GM21786 (cell line): ENCODE measurements around the gene SYNE2.
A peak's percentile ranks its signal among the peaks of the same experiment; 100 is the strongest.
"Not testable (repeated sequence)": the region's sequence is repeated elsewhere in the genome, so short reads cannot be mapped to it uniquely, and the experiment has no call there.

Source experiments
- ATAC-seq: cut with Tn5 transposase; IDR thresholded peaks from one replicate; pipeline ENCODE4 v1.9.1; 2021; ENCODE audit not compliant: unreplicated experiment

The SYNE2 gene, protein sequence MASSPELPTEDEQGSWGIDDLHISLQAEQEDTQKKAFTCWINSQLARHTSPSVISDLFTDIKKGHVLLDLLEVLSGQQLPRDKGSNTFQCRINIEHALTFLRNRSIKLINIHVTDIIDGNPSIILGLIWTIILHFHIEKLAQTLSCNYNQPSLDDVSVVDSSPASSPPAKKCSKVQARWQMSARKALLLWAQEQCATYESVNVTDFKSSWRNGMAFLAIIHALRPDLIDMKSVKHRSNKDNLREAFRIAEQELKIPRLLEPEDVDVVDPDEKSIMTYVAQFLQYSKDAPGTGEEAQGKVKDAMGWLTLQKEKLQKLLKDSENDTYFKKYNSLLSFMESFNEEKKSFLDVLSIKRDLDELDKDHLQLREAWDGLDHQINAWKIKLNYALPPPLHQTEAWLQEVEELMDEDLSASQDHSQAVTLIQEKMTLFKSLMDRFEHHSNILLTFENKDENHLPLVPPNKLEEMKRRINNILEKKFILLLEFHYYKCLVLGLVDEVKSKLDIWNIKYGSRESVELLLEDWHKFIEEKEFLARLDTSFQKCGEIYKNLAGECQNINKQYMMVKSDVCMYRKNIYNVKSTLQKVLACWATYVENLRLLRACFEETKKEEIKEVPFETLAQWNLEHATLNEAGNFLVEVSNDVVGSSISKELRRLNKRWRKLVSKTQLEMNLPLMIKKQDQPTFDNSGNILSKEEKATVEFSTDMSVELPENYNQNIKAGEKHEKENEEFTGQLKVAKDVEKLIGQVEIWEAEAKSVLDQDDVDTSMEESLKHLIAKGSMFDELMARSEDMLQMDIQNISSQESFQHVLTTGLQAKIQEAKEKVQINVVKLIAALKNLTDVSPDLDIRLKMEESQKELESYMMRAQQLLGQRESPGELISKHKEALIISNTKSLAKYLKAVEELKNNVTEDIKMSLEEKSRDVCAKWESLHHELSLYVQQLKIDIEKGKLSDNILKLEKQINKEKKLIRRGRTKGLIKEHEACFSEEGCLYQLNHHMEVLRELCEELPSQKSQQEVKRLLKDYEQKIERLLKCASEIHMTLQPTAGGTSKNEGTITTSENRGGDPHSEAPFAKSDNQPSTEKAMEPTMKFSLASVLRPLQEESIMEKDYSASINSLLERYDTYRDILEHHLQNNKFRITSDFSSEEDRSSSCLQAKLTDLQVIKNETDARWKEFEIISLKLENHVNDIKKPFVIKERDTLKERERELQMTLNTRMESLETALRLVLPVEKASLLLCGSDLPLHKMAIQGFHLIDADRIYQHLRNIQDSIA (N-terminal part only)

DNA sequence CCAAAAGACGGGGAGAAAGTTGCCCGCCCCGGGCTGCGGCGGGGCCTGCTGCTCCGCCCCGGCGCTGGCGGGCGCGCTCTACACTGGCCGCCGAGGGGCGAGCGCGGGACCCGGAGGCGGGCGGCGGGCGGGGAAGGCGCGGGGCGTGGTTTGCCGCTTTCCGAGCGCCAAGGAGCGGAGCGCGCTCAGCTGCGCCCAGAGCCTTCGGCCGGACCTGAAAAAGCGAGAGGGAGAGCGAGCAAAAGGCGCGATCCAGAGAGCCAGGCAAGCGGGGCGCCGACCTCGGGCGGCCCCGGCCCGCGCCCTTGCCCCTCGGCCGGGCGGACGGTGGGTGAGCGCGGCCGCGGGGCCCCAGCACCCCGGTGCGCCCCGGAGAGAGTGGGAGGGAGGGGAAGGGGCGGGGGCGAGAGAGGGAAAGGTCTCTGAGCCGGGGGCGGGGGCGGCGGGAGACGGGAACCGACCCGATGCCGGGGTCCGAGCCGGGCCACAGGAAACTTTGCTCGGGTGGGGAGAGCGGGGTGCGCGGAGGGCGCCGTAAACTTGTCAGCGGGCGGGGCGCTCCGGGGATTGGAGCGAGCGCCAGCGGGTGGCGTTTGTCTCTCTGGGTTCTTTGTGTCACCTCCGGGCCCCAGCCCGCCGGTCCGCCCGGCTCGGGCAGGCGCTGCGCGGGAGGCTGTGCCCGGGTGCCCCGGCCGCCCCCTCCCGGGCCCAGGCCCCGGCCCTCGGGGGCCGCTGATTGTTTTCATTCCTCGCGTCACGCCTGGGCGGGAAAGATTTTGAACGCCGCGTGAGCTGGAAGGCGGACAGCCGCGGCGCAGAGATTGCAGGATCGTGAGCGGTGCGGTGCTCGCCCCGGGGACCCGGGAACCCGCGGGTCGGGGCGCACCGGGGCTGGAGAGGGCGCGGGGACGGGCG lies at the start of gene SYNE2:
Gene SYNE2 (plus strand): TSS at position 188 of the 915 bp plus-strand sequence. CDS start 56,145 bp downstream, outside the sequence.
- peak; percentile 76 for ATAC-seq

DNA sequence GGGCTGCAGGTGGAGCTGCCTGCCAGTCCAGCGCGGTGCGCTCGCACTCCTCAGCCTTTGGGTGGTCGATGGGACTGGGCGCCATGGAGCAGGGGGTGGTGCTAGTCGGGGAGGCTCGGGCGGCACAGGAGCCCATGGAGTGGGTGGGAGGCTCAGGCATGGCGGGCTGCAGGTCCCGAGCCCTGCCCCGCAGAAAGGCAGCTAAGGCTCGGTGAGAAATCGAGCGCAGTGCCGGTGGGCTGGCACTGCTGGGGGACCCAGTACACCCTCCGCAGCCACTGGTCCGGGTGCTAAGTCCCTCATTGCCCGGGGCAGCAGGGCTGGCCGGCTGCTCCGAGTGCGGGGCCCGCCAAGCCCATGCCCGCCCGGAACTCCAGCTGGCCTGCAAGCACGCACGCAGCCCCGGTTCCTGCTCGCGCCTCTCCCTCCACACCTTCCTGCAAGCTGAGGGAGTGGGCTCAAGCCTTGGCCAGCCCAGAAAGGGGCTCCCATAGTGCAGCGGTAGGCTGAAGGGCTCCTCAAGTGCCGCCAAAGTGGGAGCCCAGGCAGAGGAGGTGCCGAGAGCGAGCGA lies 49.5 kb upstream of the SYNE2 start:
- ATAC-seq = not testable (repeated sequence)

DNA sequence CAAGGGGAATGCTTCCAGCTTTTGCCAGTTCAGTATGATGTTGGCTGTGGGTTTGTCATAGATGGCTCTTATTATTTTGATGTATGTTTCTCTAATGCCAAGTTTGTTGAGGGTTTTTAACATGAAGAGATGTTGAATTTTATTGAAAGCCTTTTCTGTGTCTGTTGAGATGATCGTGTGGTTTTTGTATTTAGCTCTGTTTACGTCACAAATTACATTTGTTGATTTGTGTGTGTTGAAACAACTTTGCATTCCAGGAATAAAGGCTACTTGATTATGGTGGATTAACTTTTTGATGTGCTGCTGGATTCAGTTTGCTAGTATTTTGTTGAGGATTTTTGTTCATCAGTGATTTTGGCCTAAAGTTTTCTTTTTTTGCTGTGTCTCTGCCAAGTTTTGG lies 46.7 kb upstream of the SYNE2 start:
- ATAC-seq = not testable (repeated sequence)

DNA sequence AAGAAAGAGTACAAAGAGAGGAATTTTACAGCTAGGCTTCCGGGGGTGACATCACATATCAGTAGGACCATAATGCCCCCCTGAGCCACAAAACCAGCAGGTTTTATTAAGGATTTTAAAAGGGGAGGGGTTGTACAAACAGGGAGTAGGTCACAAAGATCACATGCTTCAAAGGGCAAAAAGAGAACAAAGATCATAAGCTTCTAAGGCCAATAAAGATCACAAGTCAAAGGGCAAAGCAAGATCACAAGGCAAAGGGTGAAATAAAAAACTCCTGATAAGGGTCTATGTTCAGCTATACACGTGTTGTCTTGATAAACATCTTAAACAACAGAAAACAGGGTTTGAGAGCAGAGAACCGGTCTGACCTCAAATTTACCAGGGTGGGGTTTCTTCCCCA lies 41.1 kb upstream of the SYNE2 start:
- not testable (repeated sequence) for ATAC-seq

DNA sequence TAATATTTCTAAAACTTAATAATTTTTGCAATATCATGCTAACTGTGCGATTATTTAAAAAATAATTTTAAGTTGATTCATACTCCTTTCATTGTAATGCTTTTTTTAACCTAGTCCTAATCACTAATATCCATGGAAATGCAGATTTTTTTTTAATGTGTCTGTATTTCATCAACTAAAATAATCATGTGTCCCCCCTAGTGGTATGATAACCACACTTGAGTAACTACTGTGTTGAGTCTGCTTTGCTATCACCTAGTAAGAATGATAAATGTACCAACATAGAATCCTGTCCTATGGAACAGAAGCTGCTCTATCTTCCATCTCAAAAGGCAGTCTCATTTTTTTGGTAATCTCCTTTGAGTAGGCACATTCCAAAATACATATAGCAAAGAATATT lies 19.1 kb upstream of the SYNE2 start:
- no peak for ATAC-seq

DNA sequence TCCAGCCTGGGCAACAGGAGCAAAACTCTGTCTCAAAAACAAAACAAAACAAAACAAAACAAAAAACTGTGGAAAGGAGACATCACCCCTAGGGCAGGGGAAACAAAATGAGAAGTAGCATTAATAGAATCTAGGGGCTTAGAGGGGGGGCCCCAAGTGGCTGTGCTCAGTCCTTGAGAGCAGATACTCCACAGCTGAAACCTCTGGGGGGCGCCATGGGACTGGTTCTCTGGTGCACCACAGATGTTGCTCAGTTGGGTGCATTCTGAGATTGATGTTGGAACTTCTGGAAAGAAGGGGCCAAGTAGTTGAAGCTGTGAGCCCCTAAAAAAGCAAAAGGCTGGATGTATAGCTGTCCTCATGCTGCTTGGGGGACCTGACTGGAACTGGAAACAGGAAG lies 11.8 kb upstream of the SYNE2 start:
- ATAC-seq = no peak

DNA sequence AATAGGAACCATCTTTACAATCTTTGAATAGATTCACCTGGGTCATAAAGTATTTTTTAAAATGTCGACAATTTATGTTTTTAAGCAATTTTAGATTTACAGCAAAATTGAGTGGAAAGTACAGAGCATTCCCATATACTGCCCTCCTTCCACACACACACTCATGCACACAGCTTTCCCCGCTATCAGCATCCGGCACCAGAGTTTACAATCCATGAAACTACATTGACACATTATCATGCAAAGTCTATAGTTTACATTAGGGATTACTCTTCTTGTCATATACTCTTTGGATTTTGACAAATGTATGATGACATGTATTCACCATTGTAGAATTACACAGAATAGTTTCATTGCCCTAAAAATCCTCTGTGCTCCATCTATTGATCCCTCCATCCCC lies 9.0 kb upstream of the SYNE2 start:
- no peak for ATAC-seq

DNA sequence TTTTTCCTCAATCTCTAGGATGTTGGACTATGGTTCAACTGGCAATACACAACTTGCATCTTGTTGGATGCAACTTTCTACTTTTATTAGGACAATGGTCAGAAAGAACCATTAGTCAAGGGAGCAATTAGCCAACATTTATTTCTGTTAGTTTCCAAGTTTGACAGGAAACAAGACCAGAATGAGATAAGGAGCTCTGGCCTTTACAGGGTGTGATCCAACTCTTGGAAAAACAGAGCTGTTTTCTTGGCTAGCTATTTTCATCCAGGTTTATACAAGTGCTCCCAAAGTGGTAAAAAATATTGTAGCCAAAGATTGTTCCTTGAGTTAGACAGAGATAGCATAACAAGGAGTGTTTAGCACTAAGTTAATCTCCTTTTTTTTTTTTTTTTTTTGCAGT lies 3.9 kb upstream of the SYNE2 start:
- ATAC-seq = no peak

DNA sequence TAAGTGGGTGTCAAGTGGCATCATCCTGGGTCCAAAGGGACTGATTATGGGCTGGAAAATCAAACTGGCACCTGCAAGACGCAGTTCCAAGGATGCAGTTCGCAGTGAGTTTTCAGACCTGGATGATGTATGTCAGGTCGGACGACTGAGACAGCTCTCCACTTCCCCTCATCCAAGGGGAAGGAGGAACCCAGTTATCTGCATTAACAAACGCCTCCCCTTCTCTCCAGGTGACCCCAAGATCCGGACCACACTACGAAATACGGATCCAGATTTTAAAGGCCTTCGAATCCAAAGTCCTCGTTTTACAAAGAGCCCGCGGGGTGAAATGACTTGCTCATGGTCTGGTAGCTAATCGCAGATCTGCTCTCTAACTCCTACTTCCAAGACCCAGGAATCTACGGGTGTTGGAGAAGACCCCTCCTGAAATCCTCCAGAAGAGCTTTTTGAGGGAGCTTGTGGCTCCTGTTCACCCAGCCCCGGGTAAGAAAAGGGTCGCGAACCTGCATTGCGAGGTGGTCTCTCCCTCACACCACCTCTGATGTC lies 460 bp upstream of the SYNE2 start:
- ATAC-seq = peak; percentile 2

DNA sequence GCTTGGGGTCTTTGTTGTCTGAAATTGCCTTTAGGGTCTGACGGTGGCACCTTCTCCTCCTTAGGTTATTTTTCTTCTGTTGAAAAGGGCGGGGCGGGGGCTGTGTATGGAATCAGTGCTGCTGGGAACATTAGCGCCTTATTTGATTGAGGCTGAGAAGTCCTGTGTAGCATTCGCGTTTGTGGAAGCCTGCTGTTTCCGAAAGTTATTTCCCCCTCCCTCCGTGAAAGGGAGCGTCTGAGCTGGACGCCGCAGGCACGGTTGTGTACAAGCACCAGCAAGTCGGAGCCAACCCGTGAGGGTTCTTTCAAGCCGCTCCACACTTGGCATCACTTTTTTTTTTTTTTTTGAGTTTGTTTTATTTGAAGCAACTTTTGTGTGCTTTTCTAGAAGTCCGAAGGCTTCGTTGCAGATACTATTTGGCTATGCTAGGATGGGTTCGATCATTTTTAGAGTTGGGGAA lies 1.1 kb downstream of the SYNE2 start:
- peak; percentile 27 for ATAC-seq

DNA sequence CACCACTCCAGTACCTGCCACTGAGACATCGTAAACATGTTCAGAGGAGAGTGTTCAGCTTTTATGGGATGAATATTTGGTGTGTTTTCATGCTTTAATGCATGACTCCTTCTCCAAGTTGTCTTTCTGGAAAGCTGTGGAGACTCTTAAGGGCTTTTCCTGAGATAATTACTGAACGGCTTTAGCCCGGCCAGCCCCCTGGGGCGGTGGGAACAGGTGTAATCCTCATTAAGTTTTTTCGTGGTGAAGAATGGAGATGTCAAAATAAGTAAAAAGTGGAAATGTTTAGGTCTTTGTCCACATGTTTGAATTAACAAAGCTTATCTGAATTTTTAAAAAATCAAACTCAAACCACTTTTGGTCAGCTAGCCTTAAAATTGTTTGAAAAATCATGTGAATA lies 1.5 kb downstream of the SYNE2 start:
- ATAC-seq = no peak

DNA sequence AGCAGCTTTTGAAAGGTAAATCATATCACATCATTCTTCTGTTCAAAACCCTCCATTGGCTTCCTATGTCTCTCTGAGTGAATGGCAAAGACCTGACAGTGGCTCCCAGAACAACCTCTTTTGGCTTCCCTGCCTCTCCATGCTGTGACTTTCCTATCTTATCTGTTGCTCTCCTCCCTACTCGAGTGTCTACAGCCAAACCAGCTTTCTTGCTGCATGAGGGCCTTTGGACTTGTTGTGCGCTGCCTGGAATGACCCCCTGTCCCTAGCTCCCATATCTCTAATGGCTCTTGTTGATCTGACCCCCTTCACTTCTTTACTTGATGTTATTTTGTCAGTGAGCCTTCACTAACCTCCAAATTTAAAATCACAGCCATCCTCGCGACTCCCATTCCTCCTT lies 2.5 kb downstream of the SYNE2 start:
- no peak for ATAC-seq

DNA sequence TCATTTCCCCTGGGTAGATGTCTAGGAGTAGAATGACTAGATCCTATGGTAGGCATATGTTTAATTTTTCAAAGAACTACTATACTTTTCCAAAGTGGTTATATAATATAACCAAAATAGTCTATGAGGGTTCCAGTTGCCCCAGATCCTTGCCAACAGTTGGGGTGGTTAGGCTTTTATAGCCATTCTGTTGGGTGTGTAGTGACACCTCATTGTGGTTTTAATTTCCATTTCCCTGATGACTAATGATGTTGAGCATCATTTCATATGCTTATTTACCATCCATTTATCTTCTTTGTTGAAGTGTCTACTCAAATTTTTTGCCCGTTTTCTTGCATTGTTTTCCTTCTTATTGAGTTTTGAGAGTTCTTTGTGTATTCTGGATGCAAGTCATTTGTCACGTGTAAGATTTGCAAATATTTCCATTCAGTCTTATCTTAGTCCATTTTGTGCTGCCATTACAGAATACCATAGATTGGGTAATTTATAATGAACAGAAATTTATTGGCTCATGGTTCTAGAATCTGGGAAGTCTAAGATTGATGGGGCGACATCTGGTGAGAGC lies 4.7 kb downstream of the SYNE2 start:
- no peak for ATAC-seq

DNA sequence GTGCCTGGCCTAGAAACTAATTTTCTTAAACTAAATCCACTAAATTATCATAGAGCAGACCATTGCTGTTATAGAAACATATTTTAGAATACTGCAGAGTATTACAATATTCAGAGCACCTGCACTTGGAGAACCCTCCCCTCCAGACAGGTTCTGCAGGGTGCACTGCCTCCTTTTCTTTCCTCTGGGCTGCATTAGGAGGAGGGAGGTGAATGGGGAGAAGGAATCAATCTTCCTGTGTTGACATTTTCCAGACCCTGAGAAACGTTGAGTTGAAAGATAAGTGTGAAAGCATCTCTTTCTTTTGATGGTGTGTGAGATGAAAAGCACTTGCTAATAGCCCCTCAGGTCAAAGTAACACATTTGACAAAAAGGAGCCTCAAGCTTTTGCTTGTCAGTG lies 7.3 kb downstream of the SYNE2 start:
- no peak for ATAC-seq

DNA sequence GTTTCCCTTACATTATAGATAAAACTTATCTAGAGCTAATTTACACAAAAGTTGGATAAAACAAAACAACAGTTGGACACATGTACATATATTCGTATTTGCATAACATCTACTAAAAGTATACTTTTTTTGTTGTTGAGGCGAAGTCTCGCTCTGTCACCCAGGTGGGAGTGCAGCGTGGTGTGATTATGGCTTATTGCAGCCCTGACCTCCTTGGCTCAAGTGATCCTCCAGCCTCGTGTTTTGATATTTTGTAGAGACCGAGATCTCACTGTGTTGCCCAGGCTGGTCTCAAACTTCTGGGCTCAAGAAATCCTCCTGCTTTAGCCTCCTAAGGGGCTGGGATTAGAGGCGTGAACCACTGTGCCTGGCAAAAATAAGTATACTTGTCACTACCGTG lies 9.4 kb downstream of the SYNE2 start:
- no peak for ATAC-seq

DNA sequence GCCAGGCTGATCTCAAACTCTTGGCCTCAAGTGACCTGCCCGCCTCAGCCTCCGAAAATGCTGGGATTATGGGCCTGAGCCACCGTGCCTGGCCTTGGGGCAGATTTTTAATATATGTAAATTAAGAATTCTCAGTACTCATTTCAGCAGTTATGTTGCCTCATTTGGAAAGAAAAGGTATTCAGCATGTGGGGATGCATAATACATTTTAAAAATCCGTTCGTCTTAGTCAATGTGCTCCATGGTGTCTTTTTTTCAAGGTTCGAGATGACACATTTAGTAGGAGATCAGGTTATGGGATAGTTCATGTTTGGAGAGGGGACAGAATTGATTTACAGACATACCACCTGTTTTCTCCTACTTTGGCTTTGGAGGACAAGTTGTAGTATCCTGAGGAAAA lies 10.2 kb downstream of the SYNE2 start:
- no peak for ATAC-seq

DNA sequence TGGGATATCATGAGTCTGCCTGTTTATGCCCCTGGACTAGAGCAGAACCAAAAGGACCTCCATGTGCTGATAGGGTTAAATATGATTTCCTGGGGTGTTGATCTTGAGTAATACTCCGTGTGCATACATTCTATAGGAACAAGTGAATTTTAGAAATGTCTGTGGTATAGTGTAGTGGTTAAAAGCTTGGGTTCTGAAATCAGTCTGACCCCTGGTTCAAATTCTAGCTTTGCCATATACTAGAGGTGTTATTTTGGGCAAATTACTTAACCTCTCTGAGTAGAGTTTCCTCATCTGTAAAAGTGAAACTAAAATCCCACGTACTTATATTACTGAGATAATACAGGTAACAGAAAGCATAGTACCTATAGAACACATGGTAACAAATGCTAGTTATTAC lies 12.0 kb downstream of the SYNE2 start:
- peak; percentile 23 for ATAC-seq

DNA sequence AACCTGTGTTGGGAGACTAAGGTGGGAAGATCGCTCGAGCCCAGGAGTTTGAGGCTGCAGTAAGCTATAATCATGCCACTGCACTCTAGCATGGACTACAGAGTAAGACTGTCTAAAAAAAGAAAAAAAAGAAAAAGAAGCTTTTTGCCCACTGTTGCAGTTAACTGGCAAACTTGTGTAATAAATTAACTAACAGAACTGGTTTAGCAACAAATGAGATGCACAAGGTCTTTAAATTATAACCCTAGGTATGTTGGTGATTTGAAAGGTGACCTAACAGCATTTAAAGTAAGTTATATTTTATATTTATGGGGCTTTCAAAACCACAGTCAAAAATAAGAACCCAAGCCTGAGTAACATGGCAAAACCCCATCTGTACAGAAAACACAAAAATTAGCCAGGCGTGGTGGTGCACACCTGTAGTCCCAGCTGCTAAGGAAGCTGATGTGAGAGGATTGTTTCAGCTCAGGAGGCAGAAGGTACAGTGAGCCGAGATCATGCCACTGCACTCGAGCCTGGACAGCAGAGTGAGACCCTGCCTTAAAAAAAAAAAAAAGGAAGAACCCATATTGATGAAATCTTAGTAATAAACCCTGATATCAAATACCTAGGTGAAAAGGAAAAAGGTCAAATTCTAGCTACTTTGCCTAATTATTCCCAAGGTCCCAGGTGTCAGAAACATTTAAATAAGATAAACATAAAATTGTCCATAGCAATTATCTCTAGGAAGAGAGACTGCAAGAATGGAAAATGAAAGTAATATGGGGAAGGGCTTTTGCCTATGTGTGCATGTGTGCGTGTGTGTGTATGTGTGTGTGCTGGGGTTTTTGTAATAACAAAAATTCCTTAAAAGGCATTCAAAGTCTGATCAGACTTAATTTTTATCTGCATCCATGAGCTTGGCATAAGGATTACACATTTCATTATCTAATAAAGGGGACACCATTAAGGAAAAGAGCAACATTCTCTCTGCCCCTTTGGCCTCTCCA lies 15.4 kb downstream of the SYNE2 start:
- no peak for ATAC-seq
